Effector memory CD4-positive, alpha-beta T cell (primary cell): Measurements from ENCODE around the gene RCAN3.

Experiments
- DNase-seq, 3 donors: peaks; one replicate each; pipeline ENCODE4 v3.0.0-alpha.2; 2020
- H3K27ac ChIP-seq: 2 replicates; pipeline ENCODE4 v1.7.0; 2013; ENCODE audit warnings: mild to moderate bottlenecking, low read length, moderate library complexity; ENCODE audit not compliant: insufficient read depth, poor library complexity, severe bottlenecking
- H3K27me3 ChIP-seq: replicated peaks from 2 replicates; pipeline ENCODE4 v1.7.0; 2013; ENCODE audit warnings: mild to moderate bottlenecking, low read length; ENCODE audit not compliant: insufficient read depth, control insufficient read depth, poor library complexity, severe bottlenecking
- H3K36me3 ChIP-seq: 2 replicates; pipeline ENCODE4 v1.7.0; 2013; ENCODE audit warnings: mild to moderate bottlenecking, low read length, moderate library complexity; ENCODE audit not compliant: control insufficient read depth, insufficient read depth
- H3K4me1 ChIP-seq: 2 replicates; pipeline ENCODE4 v1.7.0; 2013; ENCODE audit warnings: low read length, mild to moderate bottlenecking; ENCODE audit not compliant: control insufficient read depth, insufficient read depth, poor library complexity, severe bottlenecking
- H3K4me3 ChIP-seq: 2 replicates; pipeline ENCODE4 v1.7.0; 2013; ENCODE audit warnings: low read length, low read depth, mild to moderate bottlenecking; ENCODE audit not compliant: insufficient read depth, poor library complexity, severe bottlenecking
- H3K9me3 ChIP-seq: 2 replicates; pipeline ENCODE4 v1.7.0; 2013; ENCODE audit warnings: mild to moderate bottlenecking, low read length, moderate library complexity; ENCODE audit not compliant: control insufficient read depth

RCAN3 gene

DNA sequence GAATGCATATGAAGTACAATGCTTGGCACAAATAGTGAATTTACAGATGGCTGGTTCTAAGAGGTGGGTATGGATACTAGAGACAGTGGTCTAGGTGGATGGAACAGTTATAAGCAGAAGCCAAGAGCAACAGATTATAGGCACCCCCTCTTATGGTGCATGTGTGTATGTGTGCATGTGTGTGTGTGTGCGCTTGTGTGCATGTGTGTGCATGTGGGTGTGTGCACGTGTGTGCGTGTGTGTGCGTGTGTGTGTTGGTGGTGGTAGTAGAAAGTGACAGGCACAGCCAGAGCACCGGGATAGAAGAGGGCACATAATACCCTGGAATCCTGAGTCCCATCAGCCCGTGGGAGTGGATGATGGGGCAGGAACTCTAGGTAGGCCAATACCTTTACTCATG is 54.6 kb downstream of the RCAN3 start:
- no peak overlapping the region for H3K27ac ChIP-seq
- no peak for DNase-seq
- peaks cover 12% of the 10 kb centered on the region for H3K4me1 ChIP-seq
- H3K27me3 ChIP-seq, result peaks cover 6% of the 10 kb centered on the region
- no peak overlapping the region for H3K4me3 ChIP-seq
- no peaks in the 10 kb centered on the region for H3K36me3 ChIP-seq
- H3K9me3 ChIP-seq, result no peaks in the 10 kb centered on the region

DNA sequence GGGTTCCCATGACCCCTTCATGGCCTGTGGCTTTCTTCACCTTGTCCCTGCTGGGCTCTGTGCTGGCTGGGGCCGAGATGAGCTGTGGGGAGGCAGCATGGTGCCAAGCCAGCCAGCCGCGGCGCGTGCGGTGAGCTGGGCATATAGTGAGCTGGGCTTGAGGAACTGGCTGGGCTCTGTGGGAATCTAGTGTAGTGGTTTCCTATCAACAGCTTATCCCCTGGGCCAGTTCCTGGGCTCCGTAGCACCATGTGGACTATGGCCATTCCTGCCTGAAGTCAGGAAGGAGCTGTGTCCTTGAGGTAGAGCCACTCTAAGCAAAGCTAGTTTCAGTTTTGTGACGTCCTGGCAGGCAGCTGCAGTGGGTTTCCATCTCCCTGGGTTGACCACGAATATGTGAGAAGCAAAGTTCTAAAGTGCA is 55.1 kb downstream of the RCAN3 start:
- peaks cover 12% of the 10 kb centered on the region for H3K4me1 ChIP-seq
- no peaks in the 10 kb centered on the region for H3K36me3 ChIP-seq
- no peak overlapping the region for H3K4me3 ChIP-seq
- no peak overlapping the region for H3K27ac ChIP-seq
- no peaks in the 10 kb centered on the region for H3K9me3 ChIP-seq
- peaks cover 6% of the 10 kb centered on the region for H3K27me3 ChIP-seq
- no peak for DNase-seq

DNA sequence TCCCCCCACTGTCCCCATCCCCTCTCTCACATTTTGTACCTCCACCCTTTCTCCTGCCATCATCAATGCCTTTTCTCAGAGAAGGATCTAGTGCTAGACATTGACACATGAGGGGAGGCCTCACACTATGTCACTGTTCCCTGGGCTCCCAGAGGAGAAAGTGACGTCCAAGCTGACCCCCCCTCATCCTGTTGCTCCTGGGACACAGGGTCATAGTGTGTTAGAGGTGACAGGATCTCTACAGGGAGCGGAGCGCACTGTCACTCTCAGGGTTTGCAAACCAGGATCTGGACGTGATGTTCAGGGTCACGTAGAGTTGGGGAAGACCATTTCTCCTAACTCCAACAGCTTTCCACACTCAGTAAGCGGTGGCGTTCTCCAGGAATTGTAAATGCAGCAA is 55.8 kb downstream of the RCAN3 start:
- Histone ChIP-seq H3K9me3 (no peaks in the 10 kb centered on the region), H3K4me1 (peaks cover 12% of the 10 kb centered on the region), H3K27ac (no peak overlapping the region), H3K27me3 (peaks cover 6% of the 10 kb centered on the region), H3K4me3 (no peak overlapping the region), H3K36me3 (no peaks in the 10 kb centered on the region)
- no peak for DNase-seq

DNA sequence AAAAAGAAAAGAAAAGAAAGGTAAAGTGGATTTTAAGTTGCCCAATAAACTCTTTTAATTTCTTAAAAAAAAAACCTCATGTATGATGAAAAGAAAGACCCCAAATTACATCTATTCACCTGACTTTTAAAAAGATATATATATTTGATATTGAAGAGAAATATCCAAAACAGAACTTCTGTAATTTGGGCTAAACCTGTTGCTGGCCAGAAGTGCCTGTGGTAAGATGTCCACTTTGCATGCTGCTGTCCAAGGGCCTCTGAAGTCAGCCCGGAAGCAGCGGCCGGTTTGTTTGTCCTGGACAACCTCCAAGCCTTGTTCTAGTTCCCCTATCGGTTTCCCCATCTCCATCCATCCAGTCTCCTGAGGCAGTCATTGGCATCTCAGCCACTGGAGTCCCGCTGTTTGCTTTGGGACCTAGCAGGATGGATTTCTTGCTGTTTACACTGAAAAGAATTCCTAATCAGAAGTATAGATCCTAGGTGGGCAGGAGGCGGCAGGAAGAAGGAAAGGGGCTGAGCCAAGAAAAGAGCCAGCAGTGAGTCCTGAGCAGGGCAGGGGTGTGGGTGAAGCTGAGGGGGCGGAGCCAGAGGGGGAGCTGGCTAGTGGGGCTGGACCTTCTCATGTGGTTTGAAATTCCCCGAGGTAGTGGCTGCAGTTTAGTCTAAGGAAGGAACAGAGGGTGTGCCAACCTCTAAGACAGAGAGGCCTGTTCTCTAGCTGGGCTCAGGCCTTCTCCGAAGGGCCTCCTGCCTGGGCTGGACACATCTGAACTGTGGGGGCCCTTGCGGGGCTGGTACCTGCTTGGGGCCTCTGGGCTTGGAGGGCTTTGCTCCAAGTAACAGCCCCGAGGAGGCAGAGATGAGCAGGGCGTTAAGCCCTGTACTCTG is 56.5 kb downstream of the RCAN3 start:
- peaks cover 12% of the 10 kb centered on the region for H3K4me1 ChIP-seq
- no peak for DNase-seq

DNA sequence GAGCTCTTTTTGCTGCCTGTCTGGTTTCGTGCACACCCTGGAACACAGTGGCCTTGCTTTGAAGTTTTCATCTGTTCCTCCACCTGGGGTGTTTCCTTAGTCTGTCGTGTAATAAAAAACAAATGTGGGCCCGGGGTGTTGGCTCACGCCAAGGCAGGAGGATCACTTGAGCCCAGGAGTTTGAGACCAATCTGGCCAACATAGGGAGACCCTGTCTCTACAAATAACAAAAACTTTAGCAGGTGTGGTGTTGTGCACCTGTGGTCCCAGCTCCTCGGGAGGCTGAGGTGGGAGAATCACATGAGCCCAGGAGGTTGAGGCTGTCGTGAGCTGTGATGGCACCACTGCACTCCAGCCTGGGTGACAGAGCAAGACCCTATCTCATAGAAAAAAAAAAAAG is 57.7 kb downstream of the RCAN3 start:
- DNase-seq, result no peak
- H3K36me3 ChIP-seq, result no peaks in the 10 kb centered on the region
- H3K27me3 ChIP-seq, result peaks cover 4% of the 10 kb centered on the region
- H3K9me3 ChIP-seq, result no peaks in the 10 kb centered on the region
- no peak overlapping the region for H3K27ac ChIP-seq
- H3K4me3 ChIP-seq, result no peak overlapping the region
- H3K4me1 ChIP-seq, result peaks cover 11% of the 10 kb centered on the region

More for the DNA sequence above, 56.5 kb downstream of the RCAN3 start:
- H3K4me3 ChIP-seq, result no peak overlapping the region
- H3K27ac ChIP-seq, result no peak overlapping the region
- H3K27me3 ChIP-seq, result peaks cover 6% of the 10 kb centered on the region
- no peaks in the 10 kb centered on the region for H3K9me3 ChIP-seq
- no peaks in the 10 kb centered on the region for H3K36me3 ChIP-seq

DNA sequence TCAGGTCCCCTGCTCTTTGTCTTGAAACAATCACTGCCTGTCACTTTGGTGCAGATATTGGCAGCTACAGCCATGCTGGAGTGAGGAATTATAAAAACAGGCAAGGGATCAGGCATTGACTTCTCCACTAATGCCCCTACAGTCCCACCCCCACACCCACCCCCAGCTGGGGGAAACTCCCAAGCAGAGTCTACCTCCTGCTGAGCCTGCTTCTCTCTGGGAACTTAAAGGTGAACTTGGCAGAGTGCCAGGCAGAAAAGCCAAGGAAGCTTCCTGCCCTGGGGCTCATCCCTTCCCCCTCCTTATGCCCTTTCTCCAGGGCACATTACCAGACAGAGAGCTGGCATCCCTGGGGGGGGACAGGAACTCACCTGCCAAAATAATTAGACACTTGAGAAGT is 60.0 kb downstream of the RCAN3 start:
- Histone ChIP-seq H3K4me1 (no peaks in the 10 kb centered on the region), H3K27me3 (no peaks in the 10 kb centered on the region), H3K9me3 (no peaks in the 10 kb centered on the region), H3K27ac (no peak overlapping the region), H3K4me3 (no peak overlapping the region), H3K36me3 (no peaks in the 10 kb centered on the region)
- no peak for DNase-seq

DNA sequence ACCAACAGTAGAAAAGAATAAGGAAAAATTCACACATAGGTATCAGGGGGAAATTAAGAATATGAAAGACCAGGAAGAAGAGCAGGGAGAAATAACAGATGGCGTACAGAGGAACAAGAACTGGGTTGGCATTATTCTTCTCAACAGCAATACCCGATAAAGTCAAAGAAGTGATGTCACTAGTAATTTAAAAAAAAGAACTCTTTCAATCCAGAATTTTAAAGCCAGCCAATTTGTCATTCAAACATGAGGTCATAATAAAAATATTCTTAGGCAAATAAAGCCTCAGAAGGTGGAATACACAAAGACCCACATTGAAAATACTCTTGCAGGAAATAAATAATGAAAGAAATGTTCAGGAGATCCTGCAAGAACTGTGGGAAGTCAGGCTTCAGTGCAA is 62.1 kb downstream of the RCAN3 start:
- Histone ChIP-seq H3K27ac (no peak overlapping the region), H3K4me1 (no peaks in the 10 kb centered on the region), H3K4me3 (no peak overlapping the region), H3K9me3 (no peaks in the 10 kb centered on the region), H3K27me3 (no peaks in the 10 kb centered on the region), H3K36me3 (no peaks in the 10 kb centered on the region)
- DNase-seq, result no peak

DNA sequence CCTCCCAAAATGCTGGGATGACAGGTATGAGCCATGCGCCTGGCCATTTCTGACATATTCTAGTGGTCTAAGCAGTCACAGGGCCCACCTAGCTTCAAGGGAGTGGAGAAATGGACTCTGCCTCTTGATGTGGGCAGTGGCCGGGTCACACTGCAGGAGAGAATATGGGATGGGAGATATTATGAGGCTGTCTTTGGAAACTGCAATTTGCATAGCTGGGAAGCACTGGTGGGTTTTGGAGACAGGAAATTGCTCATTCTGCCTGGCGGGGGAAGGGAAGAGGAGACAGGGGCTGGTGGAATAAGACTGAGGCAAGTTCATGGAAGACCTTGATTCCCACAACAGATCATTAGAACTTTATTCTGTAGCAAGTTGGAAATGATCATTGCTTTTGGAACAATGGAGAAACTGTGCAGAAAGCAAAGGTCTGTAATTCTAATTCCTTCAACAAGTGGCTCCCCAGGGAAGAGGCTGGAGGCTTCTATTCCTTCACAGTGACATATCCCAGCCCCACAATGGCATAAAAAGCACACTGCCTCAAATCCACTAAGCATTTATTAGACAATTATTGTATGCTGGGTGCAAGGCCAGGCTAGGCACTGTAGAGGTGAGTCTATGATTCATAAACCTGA is 63.7 kb downstream of the RCAN3 start:
- no peak overlapping the region for H3K4me3 ChIP-seq
- H3K27me3 ChIP-seq, result no peaks in the 10 kb centered on the region
- no peak for DNase-seq
- no peaks in the 10 kb centered on the region for H3K36me3 ChIP-seq
- no peaks in the 10 kb centered on the region for H3K9me3 ChIP-seq
- no peak overlapping the region for H3K27ac ChIP-seq
- H3K4me1 ChIP-seq, result no peaks in the 10 kb centered on the region

DNA sequence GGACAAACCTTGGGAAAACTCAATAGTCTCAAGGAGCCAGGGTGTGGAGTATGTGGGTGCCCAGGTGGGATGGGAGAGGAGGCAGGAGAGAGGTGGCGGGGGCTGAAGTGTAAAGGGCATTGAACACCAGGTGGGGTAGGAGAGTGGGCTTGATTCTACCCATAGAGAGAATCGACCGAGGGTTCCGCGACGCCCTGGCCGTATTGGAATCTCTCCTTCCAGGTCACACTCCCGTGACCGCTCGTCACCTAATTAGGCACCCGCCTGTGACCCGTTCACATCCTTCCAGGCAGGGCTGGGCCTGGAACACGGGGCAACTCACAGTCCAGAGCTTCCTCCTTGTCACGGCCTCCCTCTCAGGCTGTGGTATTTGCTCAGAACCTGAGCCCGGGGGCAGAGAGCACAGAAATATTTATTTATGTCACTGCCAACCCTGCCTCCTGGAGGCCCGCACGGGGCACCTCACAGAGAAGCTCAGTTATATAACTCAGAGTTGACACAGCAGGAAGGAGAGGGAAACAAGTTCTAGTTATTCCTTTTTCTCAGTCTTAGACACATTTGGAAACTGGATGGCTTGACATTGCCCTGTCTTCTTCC is 65.3 kb downstream of the RCAN3 start:
- no peaks in the 10 kb centered on the region for H3K36me3 ChIP-seq
- H3K27me3 ChIP-seq, result no peaks in the 10 kb centered on the region
- DNase-seq, result no peak
- H3K4me3 ChIP-seq, result no peak overlapping the region
- no peaks in the 10 kb centered on the region for H3K9me3 ChIP-seq
- no peak overlapping the region for H3K27ac ChIP-seq
- H3K4me1 ChIP-seq, result no peaks in the 10 kb centered on the region

DNA sequence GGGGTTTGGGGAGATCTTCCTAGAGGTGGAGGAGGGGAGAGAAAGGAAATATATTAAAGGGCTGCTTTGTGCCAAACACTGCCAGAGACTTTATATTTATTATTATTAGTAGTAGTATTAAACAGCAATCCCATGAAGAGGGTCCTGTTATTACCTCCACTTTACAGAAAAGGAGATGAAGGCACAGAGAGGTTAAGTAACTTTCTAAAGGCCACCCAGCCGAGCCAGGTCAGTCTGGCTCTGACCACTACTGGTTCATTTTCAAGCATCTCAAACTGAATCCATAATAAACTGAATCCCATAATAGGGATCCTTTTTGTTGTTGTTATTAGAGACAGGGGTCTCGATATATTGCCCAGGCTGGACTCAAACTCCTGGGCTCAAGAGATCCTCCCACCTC is 65.8 kb downstream of the RCAN3 start:
- no peak overlapping the region for H3K27ac ChIP-seq
- no peaks in the 10 kb centered on the region for H3K36me3 ChIP-seq
- no peak for DNase-seq
- no peak overlapping the region for H3K4me3 ChIP-seq
- H3K4me1 ChIP-seq, result no peaks in the 10 kb centered on the region
- H3K9me3 ChIP-seq, result no peaks in the 10 kb centered on the region
- H3K27me3 ChIP-seq, result no peaks in the 10 kb centered on the region
